Stimulated activated CD4-positive, alpha-beta T cell treated with anti-CD3 and anti-CD28 coated beads, Interleukin-1b, Interleukin-23, amount 100 ng/mL, for 1 hour (primary cell): ENCODE data around the gene SLC8A1.

ENCODE experiments used
- DNase-seq, 2 donors: peaks; one replicate each; pipeline ENCODE4 v3.0.0-alpha.2; 2020; ENCODE audit warnings: low read depth in 2 of 2

Gene SLC8A1

DNA sequence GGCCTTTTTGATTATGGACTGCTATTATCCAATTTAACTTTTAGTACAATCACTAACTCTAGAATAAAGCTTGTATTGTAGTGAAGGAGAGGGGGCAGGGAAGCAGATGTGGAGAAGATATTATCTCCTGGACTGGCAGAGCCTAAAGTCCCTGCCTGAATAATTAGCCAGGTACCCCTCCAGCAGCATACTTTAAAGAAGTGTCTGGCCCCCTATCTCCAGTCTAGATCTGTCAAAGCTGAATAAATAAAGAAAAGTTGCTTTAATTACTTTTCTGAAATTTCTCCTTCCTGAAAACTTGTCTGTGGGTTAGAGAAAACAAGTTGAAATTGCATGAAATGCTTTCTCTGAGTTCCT, 258.2 kb downstream of the SLC8A1 start:
- DNase-seq: no peak

- DNase-seq: no peak
These were observed 258.8 kb downstream of the SLC8A1 start for GRCh38 chr2:40192864-40193669.

DNA sequence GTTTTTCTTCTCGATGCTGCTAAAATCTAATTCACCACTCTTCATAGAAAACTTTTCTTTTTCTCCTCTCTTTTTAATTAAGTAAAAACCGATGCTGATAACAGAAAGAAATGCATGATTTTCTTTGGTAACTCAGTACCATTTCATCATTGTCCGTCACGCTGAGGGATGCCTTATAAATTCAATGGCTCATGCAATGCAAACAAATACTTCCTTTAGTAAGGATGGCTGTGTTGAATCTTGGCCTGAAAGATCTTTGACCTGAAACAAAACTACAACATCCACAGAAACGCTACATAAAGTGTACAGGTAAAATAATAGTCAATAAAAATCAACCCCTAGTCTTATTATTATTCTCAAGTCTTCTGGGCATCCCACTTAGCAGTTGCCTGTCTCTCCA, 261.4 kb downstream of the SLC8A1 start:
- no peak for DNase-seq

- DNase-seq: no peak
These were observed 262.0 kb downstream of the SLC8A1 start for GRCh38 chr2:40189881-40190280.

- DNase-seq: no peak
These were observed 264.8 kb downstream of the SLC8A1 start for GRCh38 chr2:40187054-40187453.

DNA sequence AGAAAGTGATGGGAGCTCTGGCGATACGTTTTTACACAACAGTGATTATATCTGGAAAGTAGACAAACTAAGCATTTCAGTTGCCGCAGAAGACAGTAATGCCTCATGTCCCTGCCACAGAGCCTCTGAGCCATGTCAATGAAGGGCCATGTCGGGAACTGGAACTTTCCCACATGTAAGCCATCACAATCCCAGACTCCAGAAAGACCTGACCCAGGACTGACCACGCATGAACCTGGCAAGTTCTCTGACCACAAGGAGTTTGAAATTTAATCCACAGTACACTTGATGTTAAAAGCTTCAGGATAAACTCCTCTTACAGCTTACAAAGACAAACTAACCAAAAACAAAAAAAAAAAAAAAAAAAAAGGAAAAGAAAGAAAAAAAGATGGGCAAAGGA, 267.3 kb downstream of the SLC8A1 start:
- no peak for DNase-seq

DNA sequence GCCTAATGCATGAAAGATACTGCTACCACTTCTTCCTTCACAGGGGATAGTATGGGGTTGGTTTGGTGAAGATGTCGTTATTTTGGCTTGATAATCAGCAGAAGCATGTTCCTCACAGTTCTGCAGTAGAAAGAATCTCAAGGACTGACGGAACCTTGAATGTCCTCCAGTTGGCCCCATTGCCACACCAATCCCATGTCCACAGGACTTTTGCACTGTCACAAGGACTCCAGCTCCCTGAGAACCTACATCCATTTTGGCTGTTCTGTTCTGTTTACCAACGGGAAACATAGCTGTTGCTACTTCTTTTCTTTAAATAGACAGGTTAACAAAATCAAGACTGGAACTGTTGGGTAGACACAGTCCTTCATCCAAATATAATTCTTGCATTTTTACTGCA, 270.0 kb downstream of the SLC8A1 start:
- DNase-seq: no peak

DNA sequence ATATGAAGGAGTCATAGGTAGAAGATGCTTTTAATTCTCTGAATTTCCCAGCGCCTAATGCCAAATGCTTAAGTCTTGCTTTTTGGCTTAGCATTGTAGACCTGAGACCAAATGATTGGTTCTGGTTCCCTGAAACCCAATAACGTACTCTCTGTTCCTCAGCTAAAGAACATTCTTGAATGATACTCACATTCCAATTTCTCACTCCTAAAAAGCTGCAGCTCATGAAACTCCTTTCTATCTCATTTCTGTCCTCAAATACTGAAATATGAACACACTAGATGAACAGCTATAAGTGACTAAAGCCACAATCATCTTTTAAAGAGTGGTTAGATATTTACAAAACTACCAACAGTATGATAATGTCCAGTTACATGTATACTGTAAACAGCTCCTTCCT, 272.1 kb downstream of the SLC8A1 start:
- no peak for DNase-seq

- DNase-seq: no peak
These were observed 272.9 kb downstream of the SLC8A1 start for GRCh38 chr2:40178971-40179370.

DNA sequence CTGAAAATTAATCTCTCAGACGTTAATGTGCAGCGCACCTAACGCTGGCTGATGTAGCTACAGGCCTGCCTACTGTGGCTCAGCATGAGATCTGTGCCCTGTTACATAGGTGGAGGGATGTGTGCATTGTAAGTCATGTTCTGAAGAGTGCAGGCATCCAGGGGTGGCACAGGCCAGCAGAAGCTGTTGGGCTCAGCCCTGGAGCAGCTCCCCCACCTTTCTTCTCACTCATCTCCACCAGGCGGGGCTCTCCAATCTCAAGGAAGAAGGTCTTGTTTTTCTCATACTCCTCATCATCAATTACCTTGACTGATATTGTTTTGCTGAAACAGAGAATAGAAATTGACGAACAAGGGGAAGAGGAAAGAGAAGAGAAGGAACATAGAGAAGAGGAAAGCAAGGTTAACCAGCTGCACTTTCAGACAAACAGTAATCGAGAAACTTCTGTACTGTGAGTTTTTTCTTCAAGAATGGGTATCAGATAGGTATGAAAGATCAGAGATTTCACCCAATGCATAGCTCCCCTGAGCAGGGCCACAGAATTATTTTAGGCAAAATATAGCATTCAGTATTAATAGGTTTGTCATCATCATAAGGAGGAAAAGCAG, 273.6 kb downstream of the SLC8A1 start:
- DNase-seq: no peak

DNA sequence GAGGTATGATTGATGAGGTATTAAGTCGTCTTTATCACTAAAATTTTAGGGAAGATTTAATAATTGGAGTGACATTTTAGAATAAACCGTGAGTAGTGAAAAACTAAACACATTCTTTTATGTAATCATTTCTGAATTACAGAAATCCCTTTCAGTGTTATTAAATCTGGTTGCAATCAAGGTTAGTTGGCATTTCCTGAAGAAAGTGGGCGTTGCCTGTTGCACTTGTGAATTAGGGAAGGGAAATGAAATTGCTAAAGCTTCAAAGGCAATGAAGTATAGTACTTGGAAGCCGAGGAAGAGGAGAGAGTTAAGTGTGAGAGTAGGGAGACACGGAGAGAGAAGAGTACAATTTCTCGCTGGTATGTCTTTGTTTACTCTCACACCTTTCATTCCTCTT, 274.5 kb downstream of the SLC8A1 start:
- no peak for DNase-seq

- DNase-seq: no peak
These were observed 278.6 kb downstream of the SLC8A1 start for GRCh38 chr2:40173276-40173675.

DNA sequence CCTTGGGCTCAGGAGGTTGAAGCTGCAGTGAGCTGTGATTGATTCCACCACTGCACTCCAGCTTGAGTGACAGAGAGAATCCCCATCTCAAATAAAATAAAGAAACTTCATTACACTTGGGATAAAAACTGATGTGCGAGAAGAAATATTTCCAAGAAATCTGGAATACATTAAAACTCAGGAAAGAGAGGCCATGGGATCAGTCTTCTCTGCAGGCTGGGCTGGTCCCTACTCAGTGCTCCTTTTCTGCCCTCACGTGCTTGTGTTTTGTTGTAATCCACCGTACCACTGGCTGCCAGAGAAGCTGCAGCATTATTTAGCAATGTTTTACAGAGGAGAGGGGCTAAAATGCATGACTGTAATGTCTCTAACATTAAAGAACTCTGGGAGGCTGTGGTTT, 282.0 kb downstream of the SLC8A1 start:
- DNase-seq: no peak

GRCh38 chr2:40169430-40169829, 282.5 kb downstream of the SLC8A1 start:
- no peak for DNase-seq

GRCh38 chr2:40168546-40168945, 283.3 kb downstream of the SLC8A1 start:
- no peak for DNase-seq

GRCh38 chr2:40168032-40168431, 283.9 kb downstream of the SLC8A1 start:
- no peak for DNase-seq

- no peak for DNase-seq
These were observed 285.9 kb downstream of the SLC8A1 start for GRCh38 chr2:40166006-40166405.

DNA sequence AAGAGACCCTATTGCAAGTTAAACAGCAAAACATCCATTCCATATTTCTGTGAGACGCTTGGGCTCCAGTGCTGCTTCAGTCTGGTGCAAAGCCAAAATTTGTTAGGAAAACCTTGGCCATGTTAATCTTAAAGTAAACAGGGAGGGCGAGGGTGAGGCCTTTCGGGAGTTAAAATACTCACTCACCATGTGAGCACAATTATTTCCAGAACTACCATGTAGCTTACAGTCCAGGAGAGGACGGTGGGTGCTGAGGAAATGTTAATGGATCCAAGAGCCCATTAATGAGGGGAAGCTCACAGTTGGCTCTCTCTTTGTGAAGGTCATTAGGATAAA, 286.4 kb downstream of the SLC8A1 start:
- no peak for DNase-seq

DNA sequence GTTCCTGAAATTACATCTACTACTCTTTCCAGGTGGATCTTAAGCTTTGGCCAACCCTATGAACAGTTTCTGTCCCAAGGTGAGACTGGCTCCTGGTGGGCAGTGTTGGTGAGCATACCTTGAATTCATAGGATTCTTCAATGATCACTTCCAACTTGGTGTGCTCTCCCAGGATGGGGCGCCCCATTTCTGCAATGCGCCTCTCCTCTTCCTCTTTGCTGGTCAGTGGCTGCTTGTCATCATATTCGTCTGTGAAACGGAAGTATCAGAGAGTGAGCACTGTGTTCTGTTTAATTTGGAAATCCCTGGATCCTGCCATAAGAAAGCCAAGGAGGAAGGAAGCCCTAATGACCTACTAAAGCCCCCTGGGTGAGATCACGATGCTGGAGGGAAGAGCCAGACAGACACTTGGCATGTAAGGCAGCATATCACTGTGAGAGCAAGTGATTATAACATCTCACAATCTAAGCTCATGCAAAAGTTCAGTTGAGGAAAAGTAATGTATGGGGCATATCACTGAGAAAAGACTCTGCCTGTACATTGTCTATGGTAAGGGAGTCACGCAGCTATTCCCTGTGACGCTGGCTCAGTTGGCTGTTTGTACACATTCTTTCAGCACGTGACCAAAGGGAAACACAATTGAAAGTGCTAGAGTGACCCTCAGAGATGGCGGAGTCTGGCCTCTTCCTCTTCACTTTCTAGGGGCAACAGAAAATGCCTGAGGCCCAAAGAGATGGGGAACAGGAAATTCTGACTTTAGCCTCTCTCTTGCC, 287.0 kb downstream of the SLC8A1 start:
- no peak for DNase-seq

- no peak for DNase-seq
These were observed 289.9 kb downstream of the SLC8A1 start for GRCh38 chr2:40161986-40162385.

GRCh38 chr2:40160751-40161218, 291.1 kb downstream of the SLC8A1 start:
- DNase-seq: no peak

DNA sequence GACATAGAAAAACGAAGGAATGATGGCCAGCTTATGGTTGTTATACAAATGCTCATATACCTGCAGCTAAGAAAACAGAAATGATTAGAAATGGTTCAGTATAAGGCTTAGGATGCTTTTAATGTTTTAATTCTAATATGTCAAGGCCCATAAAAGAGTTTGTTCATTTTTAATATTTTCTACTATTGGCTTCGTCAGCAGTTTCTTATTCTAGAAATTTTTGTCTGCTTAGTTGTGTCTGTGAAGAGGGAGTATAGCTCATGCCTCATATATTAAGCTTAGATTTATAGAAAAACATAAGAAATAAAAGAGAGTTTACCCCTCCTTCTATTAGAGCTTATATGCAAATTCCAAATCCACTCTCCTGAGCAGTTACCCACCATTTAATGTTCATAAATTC, 292.6 kb downstream of the SLC8A1 start:
- DNase-seq: no peak

DNA sequence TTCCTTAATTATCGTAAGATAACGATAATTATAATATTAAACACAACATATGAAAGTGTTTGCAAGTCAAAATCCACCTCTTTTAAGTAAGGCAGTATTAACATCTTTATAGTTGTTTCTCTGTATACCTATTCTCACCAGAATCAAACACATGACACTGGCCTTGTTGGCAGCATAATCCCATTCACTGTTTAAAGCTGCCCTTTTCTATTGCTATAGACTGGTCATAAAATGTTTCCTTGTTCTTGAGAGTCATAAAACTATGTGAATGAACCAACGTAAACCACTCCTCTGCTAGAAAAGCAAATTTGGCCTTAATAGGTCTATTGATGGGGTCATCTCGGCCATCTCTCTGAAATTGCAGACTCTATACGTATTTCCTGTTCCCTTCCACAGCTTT, 293.1 kb downstream of the SLC8A1 start:
- DNase-seq: no peak
